ENCODE data around the gene FARS2.

FARS2 gene

DNA sequence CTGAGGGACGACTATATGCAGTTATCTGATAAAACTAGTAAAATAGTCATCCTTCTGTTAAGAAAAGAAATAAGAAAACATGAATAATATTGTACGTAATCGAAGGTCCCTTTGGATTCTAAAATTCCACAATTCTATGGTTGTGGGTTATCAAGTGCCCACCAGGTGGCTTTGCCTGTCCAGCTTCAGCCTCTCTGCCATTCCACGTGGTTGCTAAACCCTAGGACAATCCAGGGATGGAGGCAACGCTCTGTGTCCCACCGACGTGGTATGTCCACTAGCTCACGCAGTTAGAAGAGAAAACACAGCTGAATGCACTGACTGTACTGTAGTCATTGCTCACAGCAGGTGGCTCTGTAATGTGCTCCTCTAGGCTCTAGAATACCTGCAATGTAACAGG lies 349.3 kb downstream of the FARS2 start:
- in situ Hi-C loops (cut with MboI; ENCODE audit: low sequenced_read_pairs): no loop called here

DNA sequence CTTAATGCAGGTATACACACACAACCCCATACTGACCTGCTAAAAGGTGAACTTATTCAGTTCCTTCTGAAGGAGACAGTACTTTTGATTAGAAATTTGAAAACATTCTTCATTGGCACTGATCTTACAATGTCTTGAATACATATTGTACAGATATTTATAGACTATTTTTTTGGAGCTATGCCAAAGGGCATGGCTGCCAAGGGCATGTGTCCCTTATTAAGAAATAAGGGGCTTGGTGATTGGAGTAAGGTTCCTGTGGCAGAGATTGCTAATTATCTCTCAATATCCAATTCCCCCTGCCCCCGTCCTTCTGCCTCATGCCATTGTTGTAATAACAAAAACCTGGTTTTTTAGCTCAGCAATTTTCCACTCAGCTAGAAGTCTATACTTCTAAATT lies 355.9 kb downstream of the FARS2 start:
- in situ Hi-C loops (cut with MboI; ENCODE audit: low sequenced_read_pairs): no loop called here

DNA sequence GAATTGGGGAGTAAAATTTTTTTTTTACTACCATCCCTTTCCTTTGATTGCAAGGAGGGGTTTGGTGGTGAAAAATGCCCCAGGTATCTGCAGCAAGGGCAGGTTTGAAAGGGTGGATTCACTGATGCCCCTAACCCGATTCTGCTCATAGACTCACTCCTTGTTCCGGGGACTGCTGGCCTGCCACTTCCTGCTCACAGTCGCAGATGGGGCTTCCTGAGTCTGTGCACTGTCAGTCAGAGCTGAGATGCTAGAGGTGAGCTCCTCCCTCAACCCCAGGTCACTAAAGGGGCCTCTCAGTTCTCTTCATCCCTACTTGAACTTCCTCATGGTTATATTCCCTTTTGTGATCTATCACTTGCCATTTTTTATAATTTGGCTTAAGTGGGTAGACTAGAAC lies 357.9 kb downstream of the FARS2 start:
- in situ Hi-C loops (cut with MboI; ENCODE audit: low sequenced_read_pairs): no loop called here

DNA sequence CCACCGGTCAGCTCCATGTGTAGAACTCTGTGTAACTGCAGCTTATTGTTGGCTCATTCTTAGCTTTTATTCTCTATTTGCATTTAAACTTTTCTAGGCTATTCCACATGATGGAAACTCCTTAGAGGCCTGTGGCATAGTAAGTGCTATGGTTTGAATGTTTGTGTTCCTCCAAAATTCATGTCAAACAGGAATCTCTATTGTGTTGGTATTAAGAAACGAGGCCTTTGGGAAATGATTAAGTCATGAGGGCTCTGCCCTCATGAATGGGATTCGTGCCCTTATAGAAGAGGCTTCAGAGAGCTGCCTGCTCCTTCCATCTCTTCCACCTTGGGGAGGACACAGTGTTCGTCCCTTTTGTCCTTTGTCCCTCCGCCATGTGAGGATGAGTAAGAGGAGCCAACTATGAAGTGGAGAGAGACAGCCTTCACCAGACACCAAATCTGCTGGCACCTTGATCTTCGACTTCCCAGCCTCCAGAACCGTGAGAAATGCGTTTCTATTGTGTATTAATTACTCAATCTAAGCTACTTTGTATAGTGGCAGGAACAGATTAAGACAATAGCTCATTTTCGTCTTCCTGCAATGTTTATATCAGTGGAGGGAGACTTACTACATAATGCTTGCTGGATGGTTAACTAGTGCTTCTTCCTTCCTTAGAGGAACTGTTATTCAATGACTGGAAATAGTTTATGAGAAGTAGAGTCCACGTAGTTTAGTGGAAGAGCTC lies 361.1 kb downstream of the FARS2 start:
- in situ Hi-C loops (cut with MboI; ENCODE audit: low sequenced_read_pairs): no loop called here

DNA sequence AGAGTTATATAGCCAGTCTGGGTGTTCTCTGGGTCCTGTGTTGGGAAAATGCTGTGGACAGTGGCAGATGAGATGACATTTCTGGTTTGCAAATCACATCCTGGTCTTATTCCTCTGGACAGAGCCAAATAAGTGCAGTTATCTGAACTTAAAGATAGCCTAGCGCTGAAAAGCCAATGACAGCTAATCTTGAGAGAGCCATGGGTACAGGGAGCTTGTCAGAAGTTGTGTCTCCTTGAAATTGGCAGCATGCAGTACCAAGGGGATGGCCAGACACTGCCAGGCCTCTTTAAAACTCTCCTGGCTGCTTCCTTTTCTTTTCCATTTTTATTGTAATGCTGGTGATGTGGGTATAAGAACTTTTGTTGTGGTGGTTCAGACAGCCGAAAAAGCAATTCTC lies 362.5 kb downstream of the FARS2 start:
- in situ Hi-C loops (cut with MboI; ENCODE audit: low sequenced_read_pairs): no loop called here

DNA sequence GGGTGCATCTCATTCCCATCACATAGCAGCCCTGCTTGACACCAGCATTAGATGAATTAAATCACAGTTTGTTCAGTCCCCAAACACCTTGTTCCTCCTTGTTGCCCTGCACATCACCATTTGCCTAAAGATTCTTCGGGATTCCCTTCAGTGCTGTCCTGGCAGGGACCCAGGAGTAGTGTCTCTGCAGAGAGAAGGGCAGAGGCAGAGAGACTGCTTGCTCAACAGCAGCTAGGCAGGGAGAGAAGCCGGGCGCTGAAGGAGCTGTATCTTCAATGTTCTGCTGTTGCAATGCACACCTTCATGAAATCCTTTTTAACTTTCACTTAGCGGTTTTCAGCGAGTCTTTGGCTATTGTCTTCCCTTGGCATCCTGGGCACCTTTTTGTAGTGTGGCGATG lies 362.9 kb downstream of the FARS2 start:
- in situ Hi-C loops (cut with MboI; ENCODE audit: low sequenced_read_pairs): no loop called here

DNA sequence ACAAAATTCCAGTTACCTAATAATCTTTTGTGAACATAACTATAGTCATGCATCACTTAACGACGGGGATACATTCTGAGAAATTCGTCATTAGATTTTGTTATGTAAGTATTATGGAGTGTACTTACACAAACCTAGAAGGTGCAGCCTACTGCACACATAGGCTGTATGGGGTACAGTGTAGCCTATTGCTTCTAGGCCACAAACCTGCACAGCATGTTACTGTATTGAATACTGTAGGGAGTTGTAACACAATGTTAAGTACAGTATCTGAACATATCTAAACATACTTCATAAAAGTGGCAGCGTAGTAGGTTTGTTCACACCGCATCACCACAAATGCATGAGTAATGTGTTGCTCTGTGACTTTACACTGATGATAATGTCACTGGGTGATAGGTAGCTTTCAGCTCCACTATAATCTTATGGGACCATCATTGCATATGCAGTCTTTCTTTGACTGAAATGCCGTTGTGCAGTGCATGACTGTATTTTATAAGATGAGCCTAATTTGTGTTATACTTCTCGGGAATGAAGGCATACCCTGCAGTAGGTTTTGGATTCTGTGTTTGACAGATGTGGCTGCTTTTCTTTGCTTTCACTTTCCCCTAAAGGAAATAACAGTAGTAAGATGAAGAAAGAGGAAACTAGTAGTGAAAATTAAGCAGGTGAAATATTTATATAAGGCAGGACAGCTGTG lies 365.6 kb downstream of the FARS2 start:
- in situ Hi-C loops (cut with MboI; ENCODE audit: low sequenced_read_pairs): no loop called here

DNA sequence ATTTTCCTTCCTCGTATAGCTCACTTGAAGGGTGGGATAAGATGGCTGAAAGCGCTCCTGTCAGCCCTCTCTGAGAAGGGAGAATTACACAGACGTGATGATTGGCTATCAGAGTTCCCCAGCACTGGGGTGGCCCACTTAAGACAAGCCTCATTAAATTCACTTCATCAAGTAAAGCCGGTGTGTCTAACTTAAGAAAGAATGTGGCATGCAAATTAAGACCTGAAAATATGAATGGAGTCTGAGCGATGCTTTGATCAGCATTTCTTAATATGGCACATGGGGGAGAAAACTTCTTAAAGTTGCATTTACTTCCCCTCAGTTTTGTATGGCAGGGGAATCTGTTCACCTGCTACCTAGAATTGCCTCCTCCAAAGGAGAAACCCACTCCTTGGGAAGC lies 369.3 kb downstream of the FARS2 start:
- in situ Hi-C loops (cut with MboI; ENCODE audit: low sequenced_read_pairs): no loop called here

DNA sequence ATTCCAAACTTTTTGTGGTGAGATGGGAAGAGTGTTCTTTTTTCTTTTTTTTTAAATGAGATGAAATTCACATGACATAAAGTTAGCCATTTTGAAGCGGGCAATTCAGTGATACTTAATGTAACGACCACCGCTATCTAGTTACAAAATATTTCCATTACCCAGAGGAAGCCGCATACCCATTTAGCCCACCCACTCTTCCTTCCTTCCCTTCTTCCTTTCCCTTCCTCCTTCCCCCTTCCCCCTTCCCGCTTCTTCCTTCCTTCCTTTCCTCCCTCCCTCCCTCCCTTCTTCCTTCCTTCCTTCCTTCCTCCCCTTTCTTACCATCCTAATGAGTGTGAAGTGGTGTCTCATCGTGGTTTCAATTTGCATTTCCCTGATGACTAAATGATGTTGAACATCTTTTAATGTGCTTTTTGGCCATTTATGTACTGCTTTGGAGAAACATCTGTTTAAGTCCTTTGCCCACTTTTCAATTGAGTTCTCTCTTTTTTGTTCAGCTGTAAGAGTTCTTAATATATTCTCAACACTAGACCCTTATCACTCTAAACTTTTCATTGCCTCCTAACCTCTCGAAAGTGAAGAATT lies 371.1 kb downstream of the FARS2 start:
- in situ Hi-C loops (cut with MboI; ENCODE audit: low sequenced_read_pairs): no loop called here

DNA sequence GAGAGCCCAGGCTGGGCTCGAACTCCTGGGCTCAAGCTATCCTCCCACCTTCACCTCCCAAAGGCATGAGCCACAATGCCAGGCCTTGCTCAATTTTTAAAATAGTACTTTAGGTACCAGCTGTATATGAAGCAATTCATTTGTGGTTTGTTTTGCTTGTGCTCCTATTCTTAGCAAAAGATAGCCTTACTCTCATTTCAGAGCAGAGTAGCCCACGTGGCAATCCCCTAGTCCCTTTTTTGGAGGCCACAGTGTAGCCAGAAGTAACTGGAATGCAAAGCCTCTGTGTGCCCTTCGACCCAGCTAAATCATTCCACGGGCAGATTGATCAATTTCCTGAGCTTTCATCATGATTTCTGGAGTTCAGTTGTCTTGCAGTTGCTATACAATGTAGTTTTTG lies 373.2 kb downstream of the FARS2 start:
- in situ Hi-C loops (cut with MboI; ENCODE audit: low sequenced_read_pairs): no loop called here

DNA sequence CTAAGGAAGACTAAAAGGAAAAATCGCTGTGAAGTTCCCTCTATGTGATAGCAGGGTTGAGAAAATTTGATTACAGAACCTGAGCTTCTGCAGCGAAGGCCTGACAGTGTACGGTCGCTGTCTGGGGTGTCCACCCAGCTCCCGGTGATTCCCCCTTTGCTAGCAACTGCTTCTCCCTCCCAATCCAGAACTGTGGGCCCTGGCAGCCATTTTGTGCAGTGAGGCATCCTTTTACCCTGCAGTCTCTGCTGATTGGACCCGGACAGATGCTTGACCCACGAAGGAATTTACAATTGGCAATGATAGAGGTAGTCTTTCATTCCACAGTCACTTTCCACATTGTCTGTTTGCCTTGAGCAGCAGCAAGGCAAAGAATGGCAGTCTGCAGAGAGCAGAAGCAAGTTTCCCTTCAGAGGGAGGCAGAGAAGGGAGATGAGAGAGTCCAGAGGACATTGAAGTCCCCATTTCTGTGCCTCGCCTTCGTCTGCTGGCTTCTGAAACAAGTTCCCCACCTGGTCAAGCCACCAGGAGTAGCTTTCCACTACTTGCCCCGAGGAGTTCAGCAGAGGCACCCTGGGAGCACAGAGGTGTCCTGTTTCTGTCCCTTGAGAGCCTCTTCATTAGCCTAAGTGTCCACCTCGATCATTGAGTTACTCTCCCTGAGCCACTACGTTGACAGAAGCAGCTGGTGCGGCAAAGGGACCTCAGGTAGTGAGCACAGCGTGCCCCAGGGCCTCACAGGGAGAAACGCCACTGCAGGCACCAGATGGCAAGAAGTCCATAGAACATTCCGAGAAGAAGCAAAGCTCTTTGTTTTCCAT lies 375.1 kb downstream of the FARS2 start:
- in situ Hi-C loops (cut with MboI; ENCODE audit: low sequenced_read_pairs): no loop called here

DNA sequence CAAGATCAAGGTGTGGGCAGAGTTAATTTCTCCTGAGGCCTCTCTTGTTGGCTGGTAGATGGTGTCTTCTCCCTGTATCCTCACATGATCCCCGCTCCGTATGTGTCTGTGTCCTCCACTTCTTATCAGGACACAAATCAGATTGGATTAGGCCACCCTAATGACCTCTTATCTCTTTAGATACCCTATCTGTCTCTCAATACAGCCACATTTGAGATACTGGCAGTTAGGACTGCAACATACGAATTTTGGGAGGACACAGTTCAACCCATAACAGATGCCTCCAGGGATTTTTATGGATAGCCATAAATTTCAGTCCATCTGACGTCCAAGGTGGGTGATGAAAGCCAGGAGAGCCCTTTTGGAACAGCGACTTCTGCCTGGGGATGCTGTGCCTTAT lies 376.4 kb downstream of the FARS2 start:
- in situ Hi-C loops (cut with MboI; ENCODE audit: low sequenced_read_pairs): no loop called here

DNA sequence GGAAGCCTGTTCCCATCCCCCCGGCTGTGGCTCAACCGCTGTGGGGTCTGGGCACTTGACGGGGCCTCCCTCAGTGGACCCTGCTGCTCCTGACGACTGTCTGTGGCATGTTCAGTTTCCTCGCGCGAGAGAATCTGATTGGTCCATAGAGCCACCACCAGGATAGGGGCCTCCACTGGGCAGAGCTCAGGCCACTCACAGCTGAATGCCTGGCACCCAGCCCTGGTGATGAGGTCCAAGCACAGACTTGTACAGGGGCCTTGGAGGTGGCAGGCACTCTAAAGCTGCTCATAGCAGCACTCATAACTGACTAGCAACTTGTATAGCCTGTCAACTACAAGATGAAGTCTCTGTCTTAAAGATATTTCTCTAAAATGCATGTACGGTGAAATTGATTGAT lies 377.4 kb downstream of the FARS2 start:
- in situ Hi-C loops (cut with MboI; ENCODE audit: low sequenced_read_pairs): no loop called here

DNA sequence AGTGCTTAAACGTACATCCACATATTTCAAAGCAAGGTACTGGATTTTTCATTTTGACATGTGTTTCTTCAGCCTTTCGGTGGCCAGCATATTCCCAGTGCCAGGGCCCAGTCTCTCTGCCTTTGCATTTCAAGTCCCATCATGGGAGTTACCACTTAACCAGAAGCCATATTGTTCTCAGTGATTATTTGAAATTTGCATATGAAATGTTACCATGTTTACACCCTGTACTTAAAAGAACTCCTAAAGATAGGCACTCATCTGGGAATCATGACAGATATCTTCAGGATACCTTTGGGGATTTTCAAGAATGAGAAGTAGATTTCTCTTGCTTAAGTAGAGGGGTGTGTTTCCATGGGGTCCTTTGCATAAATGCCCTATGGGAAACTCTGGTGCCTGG lies 377.9 kb downstream of the FARS2 start:
- in situ Hi-C loops (cut with MboI; ENCODE audit: low sequenced_read_pairs): no loop called here

DNA sequence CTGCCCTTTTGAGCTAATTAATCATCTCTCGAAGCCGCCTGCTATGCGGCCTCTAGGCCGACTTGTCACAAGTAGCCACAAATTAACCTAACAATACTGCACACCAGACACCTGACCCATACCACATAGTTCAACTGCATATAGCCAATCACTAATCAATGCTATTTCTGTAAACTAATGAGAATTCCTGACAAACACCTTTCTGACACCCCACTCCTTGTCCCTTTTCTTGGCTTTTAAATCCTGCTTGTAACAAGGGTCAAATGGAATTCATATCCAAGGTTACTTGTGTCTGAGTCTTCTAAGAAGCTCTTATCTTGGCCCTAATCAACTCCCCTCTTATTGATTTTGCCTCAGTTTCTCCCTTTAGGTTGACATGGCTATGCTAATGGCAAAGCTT lies 379.3 kb downstream of the FARS2 start:
- in situ Hi-C loops (cut with MboI; ENCODE audit: low sequenced_read_pairs): no loop called here

DNA sequence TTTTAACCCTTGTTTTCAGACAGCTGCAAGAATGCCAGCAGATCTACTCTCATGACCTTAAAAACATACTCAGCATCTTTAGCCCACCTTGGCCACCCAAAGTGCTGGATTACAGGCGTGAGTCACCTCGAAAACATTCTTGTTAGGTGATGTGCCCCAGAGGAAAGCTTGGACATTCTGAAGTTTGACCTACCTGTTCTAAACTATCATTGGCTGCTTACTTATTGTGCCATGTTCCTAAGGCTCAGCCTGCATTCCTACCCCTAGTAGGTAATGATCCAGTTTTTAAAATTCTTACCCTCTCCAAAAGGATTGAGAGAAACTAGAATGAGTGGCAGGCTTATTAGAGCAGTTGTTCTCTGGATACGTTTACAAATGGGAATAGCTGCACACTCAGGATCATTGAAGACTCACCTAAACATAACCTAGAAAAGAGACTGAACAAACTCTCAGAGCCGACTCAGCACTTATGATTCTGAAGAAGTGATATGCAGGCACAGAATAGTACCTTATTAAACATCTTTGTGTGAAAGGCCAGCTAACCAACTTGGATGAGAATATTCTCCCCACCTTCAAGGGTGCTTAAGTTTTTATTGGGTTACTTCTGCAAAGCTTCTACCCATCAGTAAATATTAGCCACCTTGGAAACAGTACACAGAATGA lies 383.3 kb downstream of the FARS2 start:
- in situ Hi-C loops (cut with MboI; ENCODE audit: low sequenced_read_pairs): no loop called here

DNA sequence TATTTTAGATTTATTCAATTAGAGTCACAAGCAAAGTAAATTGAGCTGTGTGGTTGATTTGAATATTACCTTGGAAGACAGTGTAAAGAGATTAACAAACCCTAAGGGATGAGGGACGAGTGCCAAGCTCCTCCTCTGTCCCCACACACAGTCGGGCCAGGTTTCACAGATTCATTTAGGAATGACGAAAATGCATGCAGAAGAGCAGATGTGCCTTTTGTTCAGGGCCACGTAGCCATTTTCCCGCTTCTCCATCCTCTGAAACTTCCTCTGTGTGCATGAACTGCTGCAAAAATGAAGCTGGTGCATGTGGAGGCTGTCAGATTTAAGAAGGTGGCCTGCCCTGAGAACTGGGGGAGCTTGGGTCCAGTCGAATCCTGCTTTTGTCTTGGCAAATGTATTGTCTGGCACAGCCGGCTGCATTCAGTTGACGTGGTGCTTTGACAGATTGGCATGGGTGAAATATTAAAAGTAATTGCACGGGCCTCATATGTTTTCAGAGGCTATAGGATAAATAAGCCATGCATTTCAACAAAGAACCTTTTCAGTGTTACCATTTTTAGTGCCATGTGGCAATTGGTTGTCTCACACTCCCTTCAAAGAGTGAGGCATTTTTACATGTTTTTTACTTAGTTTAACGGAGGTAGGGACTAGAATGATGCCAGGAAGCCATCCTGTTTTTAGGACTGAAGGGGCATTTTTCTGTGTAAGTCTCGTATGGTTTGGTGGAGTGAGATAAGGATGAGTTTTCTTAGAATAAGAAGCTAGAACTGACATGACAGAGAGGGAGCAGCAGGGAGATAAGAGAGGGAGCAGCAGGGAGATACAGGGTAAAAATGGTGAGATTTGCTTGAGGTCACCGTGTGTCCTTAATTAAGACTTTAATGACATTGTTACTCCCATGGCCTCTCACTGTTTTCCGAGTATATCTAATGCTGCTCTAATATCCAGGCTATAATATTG lies 384.3 kb downstream of the FARS2 start:
- in situ Hi-C loops (cut with MboI; ENCODE audit: low sequenced_read_pairs): no loop called here

DNA sequence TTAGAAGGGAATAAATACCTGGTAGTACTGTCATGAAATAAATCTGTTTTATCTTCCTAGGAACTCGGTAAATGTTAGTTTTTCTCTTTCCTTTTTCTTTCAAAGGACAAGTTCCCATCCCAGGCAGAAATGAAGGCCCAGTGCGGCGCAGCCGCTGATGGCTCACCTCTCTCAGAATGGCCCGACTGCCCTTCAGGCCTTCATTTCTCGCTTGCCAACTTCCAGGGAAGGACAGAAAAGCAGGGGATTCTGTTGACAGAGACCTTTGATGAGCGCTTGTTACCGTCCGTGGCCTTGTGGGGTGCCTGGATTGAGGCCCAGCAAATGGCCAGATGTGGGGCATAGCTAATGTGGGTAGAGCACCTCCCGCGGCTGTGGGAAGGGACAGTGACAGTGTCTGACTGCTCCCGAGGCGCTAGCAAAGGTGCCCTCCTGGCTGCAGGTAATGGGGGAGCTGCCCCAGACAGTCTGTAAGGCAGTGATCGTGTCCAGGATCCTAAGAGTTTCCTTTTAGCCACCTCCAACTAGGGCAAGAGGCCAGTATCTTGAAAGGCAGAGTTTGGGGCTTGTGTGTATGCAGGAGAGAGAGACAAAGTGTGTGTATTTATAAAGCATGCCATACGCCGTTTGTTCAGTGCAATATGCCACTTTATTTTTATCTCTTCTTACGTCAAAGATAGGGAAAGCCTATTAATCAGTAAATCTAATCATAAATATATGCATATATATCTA lies 391.3 kb downstream of the FARS2 start:
- in situ Hi-C loops (cut with MboI; ENCODE audit: low sequenced_read_pairs): no loop called here

DNA sequence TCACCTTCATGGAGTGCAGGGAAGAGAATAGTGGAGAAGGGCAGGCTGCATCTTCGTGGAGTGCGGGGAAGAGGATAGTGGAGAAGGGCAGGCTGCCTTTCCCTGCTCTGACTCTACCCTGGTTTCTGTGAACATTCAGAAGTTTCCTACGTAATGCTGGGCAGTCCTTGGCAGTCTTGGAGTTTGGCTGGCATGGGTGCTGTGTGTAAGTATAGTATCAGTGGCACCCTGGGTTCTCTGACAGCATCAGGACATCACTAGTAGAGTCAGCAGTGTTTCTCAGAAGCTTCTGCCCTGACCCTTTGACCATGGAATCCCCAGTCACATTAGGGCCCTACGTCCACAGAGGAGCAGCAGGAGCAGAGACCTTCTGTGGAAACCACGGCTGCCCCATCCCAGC lies 392.5 kb downstream of the FARS2 start:
- in situ Hi-C loops (cut with MboI; ENCODE audit: low sequenced_read_pairs): no loop called here

Data from HL-60/S4 treated with phorbol 12-myristate 13-acetate at 8.2 ng/mL for 4 days and 3 days (cell line).